AG09319 (cell line): ENCODE data around the gene STX8.

ENCODE experiments used
- DNase-seq: peaks from one replicate; pipeline ENCODE4 v3.0.0-alpha.2; 2010; ENCODE audit warnings: low read depth; ENCODE audit errors: extremely low read depth
- CTCF ChIP-seq: IDR thresholded peaks from 2 replicates; pipeline ENCODE4 v1.5.1; 2011; ENCODE audit warnings: low read depth, mild to moderate bottlenecking, inconsistent platforms, low read length, moderate library complexity

Gene STX8

GRCh38 chr17:9286434-9286833 lies 289.2 kb downstream of the STX8 start:
- no peak for TF ChIP-seq CTCF
- DNase-seq = no peak

- TF ChIP-seq CTCF = no peak
- DNase-seq = no peak
Observed at GRCh38 chr17:9285602-9286427, 289.8 kb downstream of the STX8 start.

- no peak for TF ChIP-seq CTCF
- no peak for DNase-seq
Observed at GRCh38 chr17:9284884-9285283, 290.7 kb downstream of the STX8 start.

DNA sequence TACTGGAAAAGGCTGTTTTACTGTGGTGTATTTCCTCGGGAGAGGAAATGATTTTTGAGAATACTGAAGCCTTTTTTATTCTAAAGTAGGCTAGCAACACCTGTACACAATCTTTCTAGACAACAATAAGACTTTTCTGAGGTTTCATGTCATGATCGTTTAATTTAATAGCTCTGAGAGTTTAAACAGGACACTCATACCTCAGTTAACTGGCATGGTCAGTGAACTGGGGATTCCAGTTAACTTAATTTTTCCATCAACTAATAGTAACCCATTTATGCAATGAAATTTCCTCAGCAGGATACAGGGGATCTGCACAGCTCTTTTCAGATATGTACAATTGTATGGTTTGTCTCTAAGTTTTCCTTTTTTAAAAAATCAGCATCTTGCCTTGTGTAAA lies 291.7 kb downstream of the STX8 start:
- no peak for DNase-seq
- TF ChIP-seq CTCF = no peak

- no peak for DNase-seq
- no peak for TF ChIP-seq CTCF
Observed at GRCh38 chr17:9279893-9280292, 295.7 kb downstream of the STX8 start.

GRCh38 chr17:9274973-9275372 lies 300.6 kb downstream of the STX8 start:
- TF ChIP-seq CTCF = no peak

DNA sequence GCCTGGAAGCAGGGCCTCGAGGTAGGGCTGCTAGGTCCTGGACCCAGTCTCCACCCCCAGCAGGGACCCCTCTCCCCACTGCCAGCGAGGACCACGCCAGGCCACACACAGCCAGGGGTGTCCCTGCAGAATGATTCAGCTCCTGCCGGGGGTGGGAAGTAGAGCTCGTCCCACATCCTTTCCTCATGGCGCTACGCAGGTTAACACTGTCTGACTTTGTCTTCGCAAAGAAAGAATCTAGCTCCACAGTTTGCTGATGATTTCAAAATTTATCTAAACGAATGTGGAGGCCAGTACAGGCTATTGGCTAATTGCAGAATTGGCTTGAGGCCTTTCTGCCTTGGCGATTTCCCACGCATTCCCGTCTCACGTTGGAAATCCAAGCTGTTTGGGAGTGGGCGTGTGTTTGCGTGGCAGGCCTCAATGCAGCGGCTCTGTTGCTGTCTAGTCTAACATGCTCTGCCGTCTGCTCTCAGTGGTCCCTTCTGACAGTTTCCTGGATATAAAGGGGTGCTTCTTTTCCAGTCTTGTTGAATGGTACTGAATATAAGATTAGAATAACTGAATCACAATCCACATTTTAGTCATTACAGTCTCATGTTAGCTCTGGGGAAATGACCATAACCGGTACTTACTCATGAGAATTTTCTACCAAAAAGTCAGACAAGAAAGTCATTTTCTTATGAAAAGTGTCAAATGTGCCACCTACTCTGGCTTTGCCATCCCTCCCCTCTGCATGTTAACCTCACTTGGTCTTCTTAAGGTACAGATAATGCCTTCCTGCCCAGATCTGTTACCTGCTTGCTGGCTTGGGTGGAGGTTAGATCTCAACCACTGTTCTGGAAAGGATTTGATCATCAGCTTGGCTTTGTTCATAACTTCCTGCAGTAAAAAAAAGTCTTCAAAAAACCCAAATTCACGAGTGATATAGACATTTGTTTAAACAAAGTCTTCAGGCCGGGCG lies 301.9 kb downstream of the STX8 start:
- peak; percentile 31 for DNase-seq
- TF ChIP-seq CTCF = no peak

More at GRCh38 chr17:9274973-9275372, 300.6 kb downstream of the STX8 start:
- no peak for DNase-seq
